GM23338 (cell line): ENCODE data around the gene TRPC4AP. TPM values are rescaled to one million over a fixed set of nuclear protein-coding genes. Genes with fewer than 3 reads are reported as not detected.
A peak's percentile ranks its signal among the peaks of the same experiment; 100 is the strongest.
"Not testable (repeated sequence)": the region's sequence is repeated elsewhere in the genome, so short reads cannot be mapped to it uniquely, and the experiment has no call there.

ENCODE experiments used
- ATAC-seq: fragments of 200-7000 bp; cut with Tn5 transposase; 3 replicates; pipeline ENCODE4 v1.9.1; 2020
- DNase-seq: peaks from one replicate; pipeline ENCODE4 v3.0.0-alpha.2; 2015; ENCODE audit warnings: low spot score
- H2AFZ ChIP-seq: fragments of 200-600 bp; sonication (generic); 2 replicates; pipeline ENCODE4 v1.8.0; 2016; ENCODE audit warnings: antibody characterized with exemption, mild to moderate bottlenecking, moderate library complexity
- H3F3A ChIP-seq: fragments of 200-600 bp; sonication (generic); replicated peaks from 2 replicates; pipeline ENCODE4 v1.8.0; 2017; ENCODE audit warnings: antibody characterized with exemption, mixed run types, low read depth
- H3K27ac ChIP-seq: fragments of 200-600 bp; sonication (generic); 2 replicates; pipeline ENCODE4 v1.6.1; 2016; ENCODE audit warnings: low read depth
- H3K27me3 ChIP-seq: fragments of 200-600 bp; sonication (generic); 2 replicates; pipeline ENCODE4 v1.8.0; 2016; ENCODE audit warnings: mild to moderate bottlenecking, mixed run types, moderate library complexity; ENCODE audit not compliant: insufficient read depth
- H3K36me3 ChIP-seq: fragments of 200-600 bp; sonication (generic); 2 replicates; pipeline ENCODE4 v1.8.0; 2016; ENCODE audit warnings: mild to moderate bottlenecking; ENCODE audit not compliant: insufficient read depth
- H3K4me1 ChIP-seq: fragments of 200-600 bp; sonication (generic); 2 replicates; pipeline ENCODE4 v1.8.0; 2016; ENCODE audit warnings: mild to moderate bottlenecking, moderate library complexity; ENCODE audit not compliant: insufficient read depth
- H3K4me2 ChIP-seq: fragments of 200-600 bp; sonication (generic); 2 replicates; pipeline ENCODE4 v1.7.1; 2017; ENCODE audit warnings: mixed run types
- H3K4me3 ChIP-seq: fragments of 200-600 bp; sonication (generic); 2 replicates; pipeline ENCODE4 v1.6.1; 2016; ENCODE audit warnings: mixed run types
- H3K79me2 ChIP-seq: fragments of 200-600 bp; sonication (generic); replicated peaks from 2 replicates; pipeline ENCODE4 v1.8.0; 2017; ENCODE audit warnings: mild to moderate bottlenecking; ENCODE audit not compliant: insufficient read depth
- H3K9me2 ChIP-seq: fragments of 200-600 bp; sonication (generic); 2 replicates; pipeline ENCODE4 v1.8.0; 2017; ENCODE audit not compliant: insufficient read depth
- H4K20me1 ChIP-seq: fragments of 200-600 bp; sonication (generic); replicated peaks from 2 replicates; pipeline ENCODE4 v1.8.0; 2017; ENCODE audit warnings: mild to moderate bottlenecking; ENCODE audit not compliant: insufficient read depth
- H3K27ac Mint-ChIP-seq: 2 replicates; pipeline ENCODE4 v1.8.0; 2020; ENCODE audit warnings: inconsistent platforms, mild to moderate bottlenecking, moderate library complexity, mixed read lengths
- H3K27me3 Mint-ChIP-seq: 3 replicates; pipeline ENCODE4 v1.8.0; 2022; ENCODE audit warnings: low read depth, mild to moderate bottlenecking, moderate library complexity, mixed read lengths, inconsistent platforms; ENCODE audit not compliant: insufficient read depth, poor library complexity
- H3K36me3 Mint-ChIP-seq: 3 replicates; pipeline ENCODE4 v1.8.0; 2021; ENCODE audit warnings: low read depth, mild to moderate bottlenecking, inconsistent platforms, moderate library complexity, mixed read lengths
- H3K4me1 Mint-ChIP-seq: 3 replicates; pipeline ENCODE4 v1.8.0; 2020; ENCODE audit warnings: mild to moderate bottlenecking, inconsistent platforms, mixed read lengths
- H3K4me3 Mint-ChIP-seq: 3 replicates; pipeline ENCODE4 v1.8.0; 2021; ENCODE audit warnings: moderate library complexity, mild to moderate bottlenecking, inconsistent platforms, mixed read lengths
- H3K9me3 Mint-ChIP-seq: 3 replicates; pipeline ENCODE4 v1.8.0; 2020; ENCODE audit warnings: moderate library complexity, mild to moderate bottlenecking, inconsistent platforms, mixed read lengths
- CTCF ChIP-seq, 2 experiments: fragments of 200-600 bp in 1 of 2; sonication (generic) in 1 of 2; conservative IDR thresholded peaks; 2 replicates each; pipeline versions ENCODE4 v1.5.1 to v1.6.1; 2016 to 2017; ENCODE audit warnings: antibody characterized with exemption in 2 of 2, low read depth in 2 of 2, mild to moderate bottlenecking in 2 of 2, moderate library complexity in 1 of 2
- EZH2 ChIP-seq: fragments of 200-600 bp; sonication (generic); IDR thresholded peaks from one replicate; pipeline ENCODE4 v1.8.0; 2017; ENCODE audit warnings: antibody characterized with exemption, mild to moderate bottlenecking, low read depth; ENCODE audit not compliant: unreplicated experiment
- EZH2phosphoT487 ChIP-seq: fragments of 200-600 bp; sonication (generic); IDR thresholded peaks from one replicate; pipeline ENCODE4 v1.8.1; 2018; ENCODE audit warnings: antibody characterized with exemption; ENCODE audit not compliant: unreplicated experiment
- JUNB ChIP-seq: IDR thresholded peaks from one replicate; pipeline ENCODE4 v1.6.1; 2016; ENCODE audit warnings: antibody characterized with exemption; ENCODE audit not compliant: unreplicated experiment
- NANOG ChIP-seq: IDR thresholded peaks from 2 replicates; pipeline ENCODE4 v1.6.1; 2016; ENCODE audit warnings: antibody characterized with exemption, borderline replicate concordance
- STAT1 ChIP-seq: IDR thresholded peaks from one replicate; pipeline ENCODE4 v1.6.1; 2016; ENCODE audit warnings: antibody characterized with exemption; ENCODE audit not compliant: unreplicated experiment
- ZNF114 ChIP-seq: fragments of 250-450 bp; sonication (Bioruptor Pico); IDR thresholded peaks from 2 replicates; pipeline ENCODE4 v1.5.0; 2020; ENCODE audit warnings: mild to moderate bottlenecking, moderate library complexity
- polyA plus RNA-seq: library from polyadenylated mRNA; unstranded; fragments of >200 nt; fragmentation: Nextera tagmentation; extraction: Ambion mirVana; gene quantifications from 2 replicates; pipeline ENCODE4 v1.2.1, GENCODE V29; 2016
- total RNA-seq: library from RNA; depleted of rRNA; stranded (reverse); fragments of >200 nt; shearing (Covaris generic); gene quantifications from 2 replicates; pipeline ENCODE4 v1.2.3, GENCODE V29; 2014
- TF ChIP-seq, protein P1 (sequence below): IDR thresholded peaks from 2 replicates; pipeline ENCODE4 v1.6.1; 2016; ENCODE audit warnings: antibody characterized with exemption

TRPC4AP gene
- total and polyA plus RNA-seq, 2 experiments from 2014 or later = 48.8 to 89.5 TPM

DNA sequence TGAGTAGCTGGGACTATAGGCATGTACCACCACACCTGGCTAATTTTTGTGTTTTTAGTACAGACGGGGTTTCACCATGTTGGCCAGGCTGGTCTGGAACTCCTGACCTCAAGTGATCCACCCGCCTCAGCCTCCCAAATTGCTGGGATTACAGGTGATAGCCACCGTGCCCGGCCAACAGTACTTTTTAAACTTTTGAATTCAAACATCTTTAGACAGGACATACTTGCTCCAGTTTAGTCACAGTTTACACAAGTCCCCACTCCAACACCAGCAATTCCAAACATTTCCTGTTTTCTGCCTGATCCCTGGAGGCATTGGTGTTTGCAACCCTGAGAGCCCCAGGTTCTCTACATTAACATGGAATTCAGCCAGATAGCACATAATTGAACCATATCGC lies 40.0 kb downstream of the TRPC4AP start:
- not testable (repeated sequence) for H3K4me3 ChIP-seq, H3K4me1 ChIP-seq, ATAC-seq, DNase-seq, H3K27me3 ChIP-seq, H3K79me2 ChIP-seq, H3F3A ChIP-seq, H4K20me1 ChIP-seq, H2AFZ ChIP-seq, H3K9me3 Mint-ChIP-seq, H3K27me3 Mint-ChIP-seq, H3K9me2 ChIP-seq, H3K4me3 Mint-ChIP-seq, H3K4me2 ChIP-seq
- peaks cover 10% of the 10 kb centered on the region; the same call in 1 of the 3 replicates for H3K4me1 Mint-ChIP-seq
- Histone ChIP-seq H3K36me3 (peaks cover 14% of the 10 kb centered on the region; the same call in 1 of the 2 replicates), H3K27ac (0 out of 2 replicates have a peak overlapping the region, but pooled peaks have one; percentile 56)
- H3K36me3 Mint-ChIP-seq = peaks cover 18% of the 10 kb centered on the region
- H3K27ac Mint-ChIP-seq = peak overlapping the region; percentile 62; the same call in 1 of the 2 replicates

DNA sequence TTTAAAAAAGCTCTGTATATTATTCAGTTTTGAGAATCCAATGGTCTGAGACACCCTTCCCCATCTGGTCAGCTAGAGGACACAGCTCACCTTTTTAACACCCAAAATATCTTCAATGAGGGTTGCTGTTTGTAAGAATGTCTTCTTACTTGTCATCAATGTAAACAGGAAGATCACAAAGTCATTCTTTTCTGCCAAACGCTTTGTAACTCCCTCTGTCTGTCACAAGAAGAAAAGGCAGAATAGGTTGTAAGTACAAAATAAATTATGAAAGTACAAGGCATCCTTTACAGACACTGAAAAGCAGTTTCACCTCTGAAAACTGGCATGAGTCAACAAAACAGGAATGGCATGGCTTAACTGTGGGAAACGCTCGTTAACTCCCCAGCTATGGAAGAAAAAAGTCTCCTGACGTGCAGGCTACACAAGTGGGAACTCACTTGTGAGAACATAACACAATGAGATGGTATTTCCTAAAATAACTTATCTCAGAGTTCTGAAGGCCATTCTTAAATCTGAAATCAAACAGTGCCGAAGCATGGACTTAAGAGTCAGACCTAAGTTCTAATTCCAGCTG lies 42.7 kb downstream of the TRPC4AP start:
- H3K4me3 Mint-ChIP-seq = no peak overlapping the region
- DNase-seq = no peak
- peaks cover 7% of the 10 kb centered on the region; the same call in 1 of the 3 replicates for H3K4me1 Mint-ChIP-seq
- H3K27ac Mint-ChIP-seq = peak overlapping the region; percentile 41; the same call in 1 of the 2 replicates
- peaks cover 12% of the 10 kb centered on the region; the same call in 1 of the 2 replicates for H3K36me3 ChIP-seq
- no peaks in the 10 kb centered on the region for H3K9me3 Mint-ChIP-seq
- peaks cover 22% of the 10 kb centered on the region for H3K36me3 Mint-ChIP-seq
- no peaks in the 10 kb centered on the region for H3F3A ChIP-seq
- no peaks in the 10 kb centered on the region for H3K27me3 ChIP-seq
- ATAC-seq = no peak
- no peaks in the 10 kb centered on the region for H3K79me2 ChIP-seq
- H3K4me1 ChIP-seq = no peaks in the 10 kb centered on the region
- no peak overlapping the region for H3K4me3 ChIP-seq
- H3K27me3 Mint-ChIP-seq = peaks cover 2% of the 10 kb centered on the region
- no peak overlapping the region for H2AFZ ChIP-seq
- TF ChIP-seq CTCF (conservative IDR thresholded peaks at IDR 0.05; ENCODE audit: low read depth in 2 of 2) = no peak
- no peak for TF ChIP-seq JUNB
- TF ChIP-seq, protein P1, sequence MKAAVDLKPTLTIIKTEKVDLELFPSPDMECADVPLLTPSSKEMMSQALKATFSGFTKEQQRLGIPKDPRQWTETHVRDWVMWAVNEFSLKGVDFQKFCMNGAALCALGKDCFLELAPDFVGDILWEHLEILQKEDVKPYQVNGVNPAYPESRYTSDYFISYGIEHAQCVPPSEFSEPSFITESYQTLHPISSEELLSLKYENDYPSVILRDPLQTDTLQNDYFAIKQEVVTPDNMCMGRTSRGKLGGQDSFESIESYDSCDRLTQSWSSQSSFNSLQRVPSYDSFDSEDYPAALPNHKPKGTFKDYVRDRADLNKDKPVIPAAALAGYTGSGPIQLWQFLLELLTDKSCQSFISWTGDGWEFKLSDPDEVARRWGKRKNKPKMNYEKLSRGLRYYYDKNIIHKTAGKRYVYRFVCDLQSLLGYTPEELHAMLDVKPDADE = no peak
- no peak for TF ChIP-seq STAT1
- TF ChIP-seq EZH2phosphoT487 = no peak
- H3K9me2 ChIP-seq = no peaks in the 10 kb centered on the region
- peaks cover 7% of the 10 kb centered on the region; the same call in 1 of the 2 replicates for H4K20me1 ChIP-seq
- no peak overlapping the region for H3K27ac ChIP-seq
- H3K4me2 ChIP-seq = no peak overlapping the region

- H3K27ac Mint-ChIP-seq = no peak overlapping the region
- peaks cover 11% of the 10 kb centered on the region; the same call in 1 of the 2 replicates for H3K36me3 ChIP-seq
- no peak for DNase-seq
- TF ChIP-seq EZH2 (no peak), CTCF (conservative IDR thresholded peaks at IDR 0.05; ENCODE audit: low read depth in 2 of 2) (no peak), NANOG (no peak), ZNF114 (CRISPR knock-in tag) (no peak), STAT1 (no peak)
- TF ChIP-seq, protein P1 = no peak
Measured at GRCh38 chr20:35048739-35049138, 43.9 kb downstream of the TRPC4AP start.

More at GRCh38 chr20:35048739-35049138, 43.9 kb downstream of the TRPC4AP start:
- Histone ChIP-seq H3K4me1 (no peaks in the 10 kb centered on the region), H2AFZ (no peak overlapping the region), H3K79me2 (no peaks in the 10 kb centered on the region), H3K4me3 (no peak overlapping the region), H3K27me3 (no peaks in the 10 kb centered on the region), H3K4me2 (no peak overlapping the region), H4K20me1 (peaks cover 7% of the 10 kb centered on the region; the same call in 1 of the 2 replicates), H3F3A (no peaks in the 10 kb centered on the region), H3K27ac (no peak overlapping the region), H3K9me2 (no peaks in the 10 kb centered on the region)
- peaks cover 4% of the 10 kb centered on the region; the same call in 1 of the 3 replicates for H3K4me1 Mint-ChIP-seq
- H3K36me3 Mint-ChIP-seq = peaks cover 30% of the 10 kb centered on the region
- H3K27me3 Mint-ChIP-seq = peaks cover 2% of the 10 kb centered on the region
- H3K4me3 Mint-ChIP-seq = no peak overlapping the region
- ATAC-seq = no peak
- H3K9me3 Mint-ChIP-seq = no peaks in the 10 kb centered on the region
